ENCODE data around the gene SOX1.

DNA sequence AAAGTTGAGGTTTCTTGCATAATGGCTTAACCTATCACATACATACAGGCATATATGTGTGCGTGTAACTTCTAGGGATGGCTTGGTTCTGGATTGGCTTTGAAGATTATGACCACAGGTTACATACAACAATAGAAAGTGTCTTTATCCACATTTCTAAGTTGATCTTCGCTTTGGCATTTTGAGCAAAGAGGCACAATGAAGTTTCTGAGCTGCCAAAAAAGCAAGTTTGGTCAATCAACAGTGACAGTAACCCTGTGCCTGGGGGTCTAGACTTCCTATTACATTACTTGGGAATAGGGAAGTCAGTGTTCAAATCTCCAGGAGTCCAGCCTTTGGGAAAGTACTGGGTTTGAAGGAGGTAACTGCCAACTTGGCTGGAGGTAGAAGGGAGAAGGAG is 3.1 kb upstream of the SOX1 start:
- TF ChIP-seq, protein P1, sequence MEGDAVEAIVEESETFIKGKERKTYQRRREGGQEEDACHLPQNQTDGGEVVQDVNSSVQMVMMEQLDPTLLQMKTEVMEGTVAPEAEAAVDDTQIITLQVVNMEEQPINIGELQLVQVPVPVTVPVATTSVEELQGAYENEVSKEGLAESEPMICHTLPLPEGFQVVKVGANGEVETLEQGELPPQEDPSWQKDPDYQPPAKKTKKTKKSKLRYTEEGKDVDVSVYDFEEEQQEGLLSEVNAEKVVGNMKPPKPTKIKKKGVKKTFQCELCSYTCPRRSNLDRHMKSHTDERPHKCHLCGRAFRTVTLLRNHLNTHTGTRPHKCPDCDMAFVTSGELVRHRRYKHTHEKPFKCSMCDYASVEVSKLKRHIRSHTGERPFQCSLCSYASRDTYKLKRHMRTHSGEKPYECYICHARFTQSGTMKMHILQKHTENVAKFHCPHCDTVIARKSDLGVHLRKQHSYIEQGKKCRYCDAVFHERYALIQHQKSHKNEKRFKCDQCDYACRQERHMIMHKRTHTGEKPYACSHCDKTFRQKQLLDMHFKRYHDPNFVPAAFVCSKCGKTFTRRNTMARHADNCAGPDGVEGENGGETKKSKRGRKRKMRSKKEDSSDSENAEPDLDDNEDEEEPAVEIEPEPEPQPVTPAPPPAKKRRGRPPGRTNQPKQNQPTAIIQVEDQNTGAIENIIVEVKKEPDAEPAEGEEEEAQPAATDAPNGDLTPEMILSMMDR (conservative IDR thresholded peaks at IDR 0.05; ENCODE audit: low read length) = no peak
- no peak for TF ChIP-seq EZH2phosphoT487 (IDR thresholded peaks at IDR 0.05; ENCODE audit: borderline replicate concordance, low read depth, low read length)

Data from OCI-LY7 (cell line).